Frontal cortex (tissue), 4 donors: Measurements from ENCODE around the gene ADRM1. TPM values are rescaled to one million over a fixed set of nuclear protein-coding genes. Genes with fewer than 3 reads are reported as not detected.

Source experiments
- DNase-seq, 2 donors: peaks; one replicate each; pipeline ENCODE4 v3.0.0; 2012; ENCODE audit warnings: low spot score in 2 of 2
- FAIRE-seq: peaks from 2 replicates; lab custom pipeline; 2012; peaks lifted over from hg19 to GRCh38; lab: Jason Lieb, UNC
- total RNA-seq: library from RNA; depleted of rRNA; stranded (reverse); fragments of >200 nt; gene quantifications from one replicate; pipeline ENCODE4 v1.2.3, GENCODE V29; 2014
- donor health status: control.
- donor health status: control.
- donor health status: control.

ADRM1 gene
- total RNA-seq, 1 donor from 2014 or later: 41.2 TPM

GRCh38 chr20:62276439-62276838, 26.4 kb upstream of the ADRM1 start:
- FAIRE-seq (no peak), DNase-seq (no peak)

GRCh38 chr20:62277253-62277652, 25.5 kb upstream of the ADRM1 start:
- DNase-seq (no peak), FAIRE-seq (no peak)

GRCh38 chr20:62280303-62280702, 22.5 kb upstream of the ADRM1 start:
- DNase-seq (no peak), FAIRE-seq (no peak)

- DNase-seq: no peak
- no peak for FAIRE-seq
Observed at GRCh38 chr20:62281161-62281933, 21.4 kb upstream of the ADRM1 start.

- FAIRE-seq (no peak), DNase-seq (no peak)
Observed at GRCh38 chr20:62282103-62282502, 20.7 kb upstream of the ADRM1 start.

GRCh38 chr20:62282877-62283503, 19.8 kb upstream of the ADRM1 start:
- FAIRE-seq (no peak), DNase-seq (no peak)

GRCh38 chr20:62284448-62284847, 18.3 kb upstream of the ADRM1 start:
- DNase-seq (no peak), FAIRE-seq (no peak)

GRCh38 chr20:62285151-62285550, 17.6 kb upstream of the ADRM1 start:
- FAIRE-seq (no peak), DNase-seq (no peak)

GRCh38 chr20:62285722-62286121, 17.1 kb upstream of the ADRM1 start:
- FAIRE-seq: no peak

GRCh38 chr20:62286493-62287064, 16.2 kb upstream of the ADRM1 start:
- FAIRE-seq: no peak
- no peak for DNase-seq

More at GRCh38 chr20:62285722-62286121, 17.1 kb upstream of the ADRM1 start:
- DNase-seq: no peak

GRCh38 chr20:62287129-62287528, 15.7 kb upstream of the ADRM1 start:
- FAIRE-seq (no peak), DNase-seq (no peak)

- no peak for DNase-seq
- FAIRE-seq: no peak
Observed at GRCh38 chr20:62287759-62288534, 14.8 kb upstream of the ADRM1 start.

- DNase-seq: no peak
- no peak for FAIRE-seq
Observed at GRCh38 chr20:62288535-62289105, 14.2 kb upstream of the ADRM1 start.

GRCh38 chr20:62289131-62289530, 13.7 kb upstream of the ADRM1 start:
- FAIRE-seq (no peak), DNase-seq (no peak)

- FAIRE-seq (no peak), DNase-seq (no peak)
Observed at GRCh38 chr20:62289898-62290297, 12.9 kb upstream of the ADRM1 start.

GRCh38 chr20:62291251-62292066, 11.3 kb upstream of the ADRM1 start:
- DNase-seq (no peak), FAIRE-seq (no peak)

GRCh38 chr20:62292108-62292507, 10.7 kb upstream of the ADRM1 start:
- FAIRE-seq (no peak), DNase-seq (no peak)

- no peak for FAIRE-seq
- no peak for DNase-seq
Observed at GRCh38 chr20:62293111-62293784, 9.5 kb upstream of the ADRM1 start.

- FAIRE-seq: no peak
Observed at GRCh38 chr20:62293946-62294345, 8.9 kb upstream of the ADRM1 start.

More at GRCh38 chr20:62293946-62294345, 8.9 kb upstream of the ADRM1 start:
- DNase-seq: no peak
